Endodermal cell (in vitro differentiated cells): ENCODE results near the gene INHA. TPM values are rescaled to one million over a fixed set of nuclear protein-coding genes. Genes with fewer than 3 reads are reported as not detected.
A peak's percentile ranks its signal among the peaks of the same experiment; 100 is the strongest.

Experiments used
- DNase-seq: peaks from one replicate; pipeline ENCODE4 v3.0.0-alpha.2; 2017
- H3K27ac ChIP-seq: 2 replicates; pipeline ENCODE4 v1.5.1; 2013; ENCODE audit warnings: mild to moderate bottlenecking, low read depth, low read length, moderate library complexity
- H3K27me3 ChIP-seq: 2 replicates; pipeline ENCODE4 v1.6.1; 2013; ENCODE audit warnings: mild to moderate bottlenecking, low read length, moderate library complexity; ENCODE audit not compliant: insufficient read depth, control insufficient read depth, poor library complexity, severe bottlenecking
- H3K36me3 ChIP-seq: 2 replicates; pipeline ENCODE4 v1.7.0; 2013; ENCODE audit warnings: mild to moderate bottlenecking, low read length, moderate library complexity; ENCODE audit not compliant: control insufficient read depth, insufficient read depth
- H3K4me1 ChIP-seq: one replicate; pipeline ENCODE4 v1.7.0; 2013; ENCODE audit warnings: low read length; ENCODE audit not compliant: control insufficient read depth, insufficient read depth
- H3K4me3 ChIP-seq: 2 replicates; pipeline ENCODE4 v1.5.1; 2013; ENCODE audit warnings: mild to moderate bottlenecking, low read length, moderate library complexity
- H3K9ac ChIP-seq: 2 replicates; pipeline ENCODE4 v1.6.1; 2013; ENCODE audit warnings: mild to moderate bottlenecking, low read length, moderate library complexity; ENCODE audit not compliant: poor library complexity, severe bottlenecking; ENCODE audit errors: extremely low read depth
- H3K9me3 ChIP-seq: 2 replicates; pipeline ENCODE4 v1.6.1; 2013; ENCODE audit warnings: mild to moderate bottlenecking, low read length, moderate library complexity; ENCODE audit not compliant: control insufficient read depth
- H3K27ac Mint-ChIP-seq: 2 replicates; pipeline ENCODE4 v1.8.0; 2020; ENCODE audit warnings: mixed read lengths
- H3K27me3 Mint-ChIP-seq: 2 replicates; pipeline ENCODE4 v1.8.0; 2021; ENCODE audit warnings: mild to moderate bottlenecking, mixed read lengths; ENCODE audit not compliant: insufficient read depth
- H3K36me3 Mint-ChIP-seq: 2 replicates; pipeline ENCODE4 v1.8.0; 2020; ENCODE audit warnings: low read depth, mixed read lengths
- H3K4me1 Mint-ChIP-seq: 2 replicates; pipeline ENCODE4 v1.8.0; 2020; ENCODE audit warnings: mixed read lengths
- H3K4me3 Mint-ChIP-seq: 2 replicates; pipeline ENCODE4 v1.8.0; 2020; ENCODE audit warnings: mild to moderate bottlenecking, moderate library complexity, mixed read lengths
- H3K9me3 Mint-ChIP-seq: 2 replicates; pipeline ENCODE4 v1.8.0; 2020; ENCODE audit warnings: mild to moderate bottlenecking, mixed read lengths
- WGBS, 2 experiments: methylation state at CpG; one replicate each; pipeline versions ENCODE4 v1.1.5 to v1.1.7; 2013; ENCODE audit warnings: missing lambda C conversion rate in 2 of 2, mixed read lengths in 1 of 2; ENCODE audit not compliant: insufficient coverage in 1 of 2, insufficient read length in 1 of 2; 5-methylcytosine and 5-hydroxymethylcytosine counted together
- total RNA-seq, 2 donors: library from RNA; stranded (reverse); fragmentation: NEBNext Ultra II Directional in 1 of 2; extraction: Animal tissue kit (Norgen Biotek cat#: 25700) in 1 of 2; gene quantifications; 2 replicates in 1 of 2; 3 replicates in 1 of 2; pipeline ENCODE4 v1.2.1, GENCODE V29; 2021
- TF ChIP-seq, protein P1 (sequence below): fragments of 200-600 bp; sonication (generic); conservative IDR thresholded peaks from 2 replicates; pipeline ENCODE4 v1.5.0; 2021; ENCODE audit warnings: antibody characterized with exemption, mild to moderate bottlenecking

Gene INHA
- total RNA-seq, 2 donors from 2014 or later = 0.48 to 1.5 TPM

DNA sequence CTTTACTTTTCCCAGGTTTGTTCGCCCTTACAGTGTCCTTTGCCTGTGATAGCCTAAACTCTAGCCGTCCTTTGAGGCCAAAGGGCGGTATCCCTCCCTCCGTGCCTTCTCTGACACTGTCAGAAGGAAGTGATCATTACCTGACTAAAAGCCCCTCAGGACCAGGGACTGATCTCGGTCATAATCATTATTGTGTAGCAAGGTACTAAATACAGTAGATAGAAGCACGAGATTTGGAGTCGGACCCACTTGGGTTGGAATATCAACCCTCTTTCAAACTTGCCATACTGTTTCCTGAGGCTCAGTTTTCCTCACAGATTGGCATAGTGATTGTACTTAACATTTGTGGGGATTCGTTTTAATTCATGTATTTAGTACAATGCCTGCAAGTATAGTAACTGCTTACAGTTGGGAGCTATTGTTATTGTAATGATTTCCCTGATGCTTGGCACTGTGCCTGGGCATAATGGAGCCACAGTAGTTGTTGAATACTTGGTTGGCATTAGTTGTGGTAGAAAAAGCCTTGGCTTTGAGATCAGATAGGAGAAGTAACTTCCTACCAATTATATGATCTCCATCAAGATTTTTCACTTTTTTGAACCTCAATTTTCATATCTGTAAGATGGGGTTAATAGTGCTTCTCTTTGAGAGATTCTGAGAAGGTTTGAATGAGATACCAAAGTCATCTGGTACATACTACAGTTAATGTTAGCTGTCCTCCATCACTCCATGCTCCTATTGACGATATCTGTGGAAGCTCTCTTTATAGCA is 26.4 kb downstream of the INHA start:
- peak overlapping the region; percentile 75 for H3K9ac ChIP-seq
- WGBS, 2 experiments = 38 to 48% methylated on average over 7 to 9 of the region's 9 CpGs
- Mint-ChIP-seq H3K27ac (peak overlapping the region; percentile 99), H3K36me3 (peaks cover 10% of the 10 kb centered on the region), H3K4me1 (peaks cover 11% of the 10 kb centered on the region), H3K4me3 (peak overlapping the region; percentile 91), H3K9me3 (no peaks in the 10 kb centered on the region), H3K27me3 (no peaks in the 10 kb centered on the region)
- TF ChIP-seq, protein P1, sequence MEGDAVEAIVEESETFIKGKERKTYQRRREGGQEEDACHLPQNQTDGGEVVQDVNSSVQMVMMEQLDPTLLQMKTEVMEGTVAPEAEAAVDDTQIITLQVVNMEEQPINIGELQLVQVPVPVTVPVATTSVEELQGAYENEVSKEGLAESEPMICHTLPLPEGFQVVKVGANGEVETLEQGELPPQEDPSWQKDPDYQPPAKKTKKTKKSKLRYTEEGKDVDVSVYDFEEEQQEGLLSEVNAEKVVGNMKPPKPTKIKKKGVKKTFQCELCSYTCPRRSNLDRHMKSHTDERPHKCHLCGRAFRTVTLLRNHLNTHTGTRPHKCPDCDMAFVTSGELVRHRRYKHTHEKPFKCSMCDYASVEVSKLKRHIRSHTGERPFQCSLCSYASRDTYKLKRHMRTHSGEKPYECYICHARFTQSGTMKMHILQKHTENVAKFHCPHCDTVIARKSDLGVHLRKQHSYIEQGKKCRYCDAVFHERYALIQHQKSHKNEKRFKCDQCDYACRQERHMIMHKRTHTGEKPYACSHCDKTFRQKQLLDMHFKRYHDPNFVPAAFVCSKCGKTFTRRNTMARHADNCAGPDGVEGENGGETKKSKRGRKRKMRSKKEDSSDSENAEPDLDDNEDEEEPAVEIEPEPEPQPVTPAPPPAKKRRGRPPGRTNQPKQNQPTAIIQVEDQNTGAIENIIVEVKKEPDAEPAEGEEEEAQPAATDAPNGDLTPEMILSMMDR = no peak
- peaks cover 4% of the 10 kb centered on the region for H3K4me1 ChIP-seq
- peak overlapping the region; percentile 90 for H3K4me3 ChIP-seq
- no peak overlapping the region for H3K27ac ChIP-seq
- no peak for DNase-seq
- no peaks in the 10 kb centered on the region for H3K9me3 ChIP-seq
- no peaks in the 10 kb centered on the region for H3K27me3 ChIP-seq
- no peaks in the 10 kb centered on the region for H3K36me3 ChIP-seq

DNA sequence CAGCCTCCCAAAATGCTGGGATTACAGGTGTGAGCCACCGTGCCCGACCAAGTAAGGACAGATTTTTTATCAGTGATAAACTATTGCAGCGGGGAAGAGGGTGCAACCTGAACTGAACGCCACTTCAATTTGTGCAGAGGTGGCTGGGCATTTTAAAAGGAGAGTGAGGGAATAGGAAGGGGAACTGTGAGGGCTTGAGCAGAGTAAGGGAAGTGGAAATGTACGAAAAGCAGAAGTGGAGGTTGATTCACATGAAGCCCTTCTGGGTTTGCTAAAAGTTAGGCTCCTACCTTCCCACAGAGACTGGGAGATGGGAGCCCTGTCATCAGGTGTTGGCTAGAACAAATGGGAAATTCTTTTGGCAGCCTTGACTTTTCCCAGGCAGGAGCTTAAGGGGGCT is 31.7 kb downstream of the INHA start:
- peaks cover 6% of the 10 kb centered on the region for H3K36me3 ChIP-seq
- 91 to 98% methylated on average over 5 of the region's 5 CpGs for WGBS, 2 experiments
- Mint-ChIP-seq H3K27me3 (no peaks in the 10 kb centered on the region), H3K4me3 (no peak overlapping the region), H3K9me3 (no peaks in the 10 kb centered on the region), H3K36me3 (peaks cover 35% of the 10 kb centered on the region), H3K27ac (no peak overlapping the region), H3K4me1 (no peaks in the 10 kb centered on the region)
- H3K27ac ChIP-seq = no peak overlapping the region
- TF ChIP-seq, protein P1 = no peak
- no peak overlapping the region for H3K9ac ChIP-seq
- no peak overlapping the region for H3K4me3 ChIP-seq
- no peaks in the 10 kb centered on the region for H3K27me3 ChIP-seq
- no peaks in the 10 kb centered on the region for H3K4me1 ChIP-seq
- DNase-seq = no peak
- no peaks in the 10 kb centered on the region for H3K9me3 ChIP-seq

DNA sequence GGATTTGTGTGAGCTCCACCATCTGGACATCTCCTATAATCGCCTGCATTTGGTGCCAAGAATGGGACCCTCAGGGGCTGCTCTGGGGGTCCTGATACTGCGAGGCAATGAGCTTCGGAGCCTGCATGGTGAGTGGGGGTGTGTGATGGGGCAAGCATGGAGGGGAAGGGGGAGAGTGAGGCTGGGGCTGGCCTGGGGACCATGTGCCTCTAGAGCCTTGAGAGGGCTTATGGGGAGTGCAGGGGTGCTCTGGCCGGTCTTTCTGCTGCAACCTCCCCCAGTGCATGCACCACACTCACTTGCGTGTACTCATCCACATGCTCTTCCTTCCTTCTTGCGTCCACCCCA is 33.5 kb downstream of the INHA start:
- Mint-ChIP-seq H3K4me1 (no peaks in the 10 kb centered on the region), H3K36me3 (peaks cover 35% of the 10 kb centered on the region), H3K9me3 (no peaks in the 10 kb centered on the region), H3K27ac (no peak overlapping the region), H3K4me3 (no peak overlapping the region), H3K27me3 (no peaks in the 10 kb centered on the region)
- Histone ChIP-seq H3K36me3 (peaks cover 6% of the 10 kb centered on the region), H3K4me1 (no peaks in the 10 kb centered on the region), H3K27ac (no peak overlapping the region), H3K9me3 (no peaks in the 10 kb centered on the region), H3K4me3 (no peak overlapping the region), H3K27me3 (no peaks in the 10 kb centered on the region), H3K9ac (no peak overlapping the region)
- TF ChIP-seq, protein P1 = no peak
- no peak for DNase-seq
- WGBS, 2 experiments = 89 to 94% methylated on average over 3 to 6 of the region's 6 CpGs
